IMR-90 (cell line): Measurements from ENCODE around the gene PHACTR3. TPM values are rescaled to one million over a fixed set of nuclear protein-coding genes. Genes with fewer than 3 reads are reported as not detected.

Experiments used
- ATAC-seq: fragments of 200-7000 bp; cut with Tn5 transposase; 2 replicates; pipeline ENCODE4 v1.9.1; 2020; ENCODE audit warnings: low read depth, mild to moderate bottlenecking, moderate library complexity
- BruUV-seq: library from RNA; stranded (reverse); fragments of 400-500 nt; replicated peaks from 2 replicates; lab custom pipeline; 2021; lab: Mats Ljungman, UMichigan
- CTCF ChIA-PET: fragments of 300-600 bp; formaldehyde crosslinking; extraction: SDS; loops from one replicate; lab custom pipeline; 2021; ENCODE audit warnings: antibody characterized with exemption; lab: Yijun Ruan, JAX
- POLR2A ChIA-PET: fragments of 300-600 bp; sonication (Branson Sonifier 250); formaldehyde crosslinking; loops from one replicate; lab custom pipeline; 2022; ENCODE audit warnings: antibody characterized with exemption; ENCODE audit not compliant: unreplicated experiment; lab: Charles Lee
- DNase-seq: peaks from one replicate; pipeline ENCODE4 v3.0.0; 2013
- H2AFZ ChIP-seq: replicated peaks from 2 replicates; pipeline ENCODE3; 2013; ENCODE audit warnings: low read length, mild to moderate bottlenecking; ENCODE audit not compliant: poor library complexity
- H2AK5ac ChIP-seq: 2 replicates; pipeline ENCODE4 v1.6.1; 2013; ENCODE audit warnings: low read depth, low read length, inconsistent platforms
- H2AK9ac ChIP-seq: replicated peaks from 2 replicates; pipeline ENCODE3; 2013; ENCODE audit warnings: mild to moderate bottlenecking, low read depth, low read length, moderate library complexity; ENCODE audit not compliant: poor library complexity
- H2BK120ac ChIP-seq: 2 replicates; pipeline ENCODE4 v1.6.1; 2013; ENCODE audit warnings: low read depth, low read length, inconsistent platforms
- H2BK15ac ChIP-seq: 3 replicates; pipeline ENCODE4 v1.6.1; 2013; ENCODE audit warnings: low read depth, low read length, inconsistent platforms
- H2BK20ac ChIP-seq: 2 replicates; pipeline ENCODE4 v1.6.1; 2013; ENCODE audit warnings: low read depth, mild to moderate bottlenecking, inconsistent platforms, low read length, moderate library complexity
- H2BK5ac ChIP-seq: 2 replicates; pipeline ENCODE4 v1.6.1; 2013; ENCODE audit warnings: mild to moderate bottlenecking, low read depth, low read length, inconsistent platforms; ENCODE audit not compliant: poor library complexity, severe bottlenecking
- H3K14ac ChIP-seq: replicated peaks from 2 replicates; pipeline ENCODE4 v1.6.1; 2013; ENCODE audit warnings: low read depth, low read length, inconsistent platforms
- H3K18ac ChIP-seq: 2 replicates; pipeline ENCODE4 v1.6.1; 2013; ENCODE audit warnings: low read depth, low read length, control low read depth
- H3K23ac ChIP-seq: 2 replicates; pipeline ENCODE4 v1.6.1; 2013; ENCODE audit warnings: low read depth, low read length, inconsistent platforms
- H3K27ac ChIP-seq: 2 replicates; pipeline ENCODE4 v1.5.1; 2013; ENCODE audit warnings: mild to moderate bottlenecking, control low read depth, low read length; ENCODE audit not compliant: insufficient read depth
- H3K27me3 ChIP-seq: 2 replicates; pipeline ENCODE4 v1.6.1; 2013; ENCODE audit warnings: low read length; ENCODE audit not compliant: control insufficient read depth, insufficient read depth
- H3K36me3 ChIP-seq: 2 replicates; pipeline ENCODE4 v1.6.1; 2013; ENCODE audit warnings: low read length, mixed read lengths; ENCODE audit not compliant: control insufficient read depth, insufficient read depth
- H3K4ac ChIP-seq: 2 replicates; pipeline ENCODE4 v1.6.1; 2013; ENCODE audit warnings: low read depth, low read length, inconsistent platforms
- H3K4me1 ChIP-seq: 2 replicates; pipeline ENCODE4 v1.6.1; 2013; ENCODE audit warnings: low read length, mixed read lengths; ENCODE audit not compliant: control insufficient read depth, insufficient read depth
- H3K4me2 ChIP-seq: 2 replicates; pipeline ENCODE4 v1.6.1; 2013; ENCODE audit warnings: low read depth, mild to moderate bottlenecking, control low read depth, low read length, moderate library complexity
- H3K4me3 ChIP-seq: 2 replicates; pipeline ENCODE4 v1.5.1; 2013; ENCODE audit warnings: low read depth, mild to moderate bottlenecking, control low read depth, low read length, moderate library complexity; ENCODE audit not compliant: insufficient read depth
- H3K56ac ChIP-seq: 2 replicates; pipeline ENCODE4 v1.6.1; 2013; ENCODE audit warnings: low read length, inconsistent platforms; ENCODE audit not compliant: insufficient read depth; ENCODE audit errors: extremely low read depth
- H3K79me1 ChIP-seq, 2 experiments: 2 replicates each; pipeline ENCODE4 v1.6.1; 2013; ENCODE audit warnings: low read length in 2 of 2, inconsistent platforms in 1 of 2, low read depth in 1 of 2
- H3K9ac ChIP-seq: 2 replicates; pipeline ENCODE4 v1.6.1; 2013; ENCODE audit warnings: low read depth, low read length, control low read depth
- H3K9me1 ChIP-seq: 2 replicates; pipeline ENCODE4 v1.6.1; 2013; ENCODE audit warnings: low read length, inconsistent platforms; ENCODE audit not compliant: insufficient read depth
- H3K9me3 ChIP-seq: 2 replicates; pipeline ENCODE4 v1.6.1; 2013; ENCODE audit warnings: low read length; ENCODE audit not compliant: control insufficient read depth, insufficient read depth
- H4K20me1 ChIP-seq: 2 replicates; pipeline ENCODE4 v1.6.1; 2013; ENCODE audit warnings: low read length, inconsistent platforms; ENCODE audit not compliant: insufficient read depth
- H4K5ac ChIP-seq: 2 replicates; pipeline ENCODE4 v1.6.1; 2013; ENCODE audit warnings: mild to moderate bottlenecking, low read depth, low read length, control low read depth
- H4K8ac ChIP-seq, 2 experiments: 2 replicates each; pipeline ENCODE4 v1.6.1; 2013; ENCODE audit warnings: low read depth in 2 of 2, low read length in 2 of 2, control low read depth in 1 of 2, inconsistent platforms in 1 of 2
- H4K91ac ChIP-seq: 2 replicates; pipeline ENCODE4 v1.6.1; 2013; ENCODE audit warnings: low read depth, low read length, inconsistent platforms; ENCODE audit not compliant: insufficient read depth
- BHLHE40 ChIP-seq: fragments of 150-350 bp; IDR thresholded peaks from 2 replicates; pipeline ENCODE4 v1.6.1; 2016; ENCODE audit warnings: mild to moderate bottlenecking, low read depth, low read length
- CEBPB ChIP-seq: IDR thresholded peaks from 2 replicates; pipeline ENCODE4 v1.6.1; 2012; ENCODE audit warnings: low read depth, low read length, improper control_type of control experiment
- CHD1 ChIP-seq: IDR thresholded peaks from 2 replicates; pipeline ENCODE4 v1.6.1; 2012; ENCODE audit warnings: low read depth, low read length, improper control_type of control experiment
- CTCF ChIP-seq: conservative IDR thresholded peaks from 2 replicates; pipeline ENCODE4 v1.5.1; 2012; ENCODE audit warnings: mild to moderate bottlenecking, low read depth, low read length, improper control_type of control experiment
- FOS ChIP-seq: fragments of 150-350 bp; IDR thresholded peaks from 2 replicates; pipeline ENCODE4 v1.6.1; 2016; ENCODE audit warnings: low read depth, low read length
- MAFK ChIP-seq: IDR thresholded peaks from 2 replicates; pipeline ENCODE4 v1.6.1; 2012; ENCODE audit warnings: low read depth, low read length, improper control_type of control experiment
- MAZ ChIP-seq: IDR thresholded peaks from 2 replicates; pipeline ENCODE4 v1.6.1; 2012; ENCODE audit warnings: low read depth, mild to moderate bottlenecking, low read length, improper control_type of control experiment, moderate library complexity, borderline replicate concordance
- MXI1 ChIP-seq: IDR thresholded peaks from 2 replicates; pipeline ENCODE4 v1.6.1; 2012; ENCODE audit warnings: low read depth, mild to moderate bottlenecking, low read length, moderate library complexity, borderline replicate concordance
- NFE2L2 ChIP-seq: fragments of 150-350 bp; IDR thresholded peaks from 2 replicates; pipeline ENCODE4 v1.6.1; 2016; ENCODE audit warnings: low read depth, mild to moderate bottlenecking, low read length
- POLR2A ChIP-seq: IDR thresholded peaks from 2 replicates; pipeline ENCODE4 v1.6.1; 2012; ENCODE audit warnings: mild to moderate bottlenecking, low read depth, low read length
- RAD21 ChIP-seq: IDR thresholded peaks from 2 replicates; pipeline ENCODE4 v1.6.1; 2012; ENCODE audit warnings: low read length, improper control_type of control experiment
- RCOR1 ChIP-seq: IDR thresholded peaks from 2 replicates; pipeline ENCODE4 v1.6.1; 2012; ENCODE audit warnings: mild to moderate bottlenecking, low read length, improper control_type of control experiment; ENCODE audit not compliant: insufficient replicate concordance
- RFX5 ChIP-seq: IDR thresholded peaks from 2 replicates; pipeline ENCODE4 v1.8.0; 2012; ENCODE audit warnings: low read depth, mild to moderate bottlenecking, low read length, moderate library complexity
- SMC3 ChIP-seq: fragments of 150-350 bp; IDR thresholded peaks from 2 replicates; pipeline ENCODE4 v1.6.1; 2016; ENCODE audit warnings: low read depth, mild to moderate bottlenecking, antibody characterized with exemption, low read length, moderate library complexity
- WGBS, 2 experiments: methylation state at CpG; one replicate each; pipeline versions ENCODE4 v1.1.5 to v1.1.7; 2013; ENCODE audit warnings: missing lambda C conversion rate in 2 of 2; ENCODE audit not compliant: insufficient read length in 1 of 2; ENCODE audit errors: extremely low coverage in 2 of 2; 5-methylcytosine and 5-hydroxymethylcytosine counted together
- dilution Hi-C: fragments of 300-500 bp; cut with HindIII; formaldehyde crosslinking; loops from one replicate; pipeline ENCODE4 v1.14.3; 2018; ENCODE audit warnings: low sequenced_read_pairs; ENCODE audit not compliant: unreplicated experiment
- in situ Hi-C: fragments of 300-500 bp; cut with MboI; formaldehyde crosslinking; loops from 3 replicates; pipeline ENCODE4 v1.14.3; 2019; ENCODE audit warnings: low sequenced_read_pairs, inconsistent platforms, mixed read lengths
- intact Hi-C: fragments of 100-400 bp; cut with micrococcal nuclease; formaldehyde crosslinking; loops from 2 replicates; pipeline ENCODE4 v1.10.0; 2022
- polyA plus RNA-seq, 3 experiments: library from polyadenylated mRNA; depleted of rRNA; stranded (reverse); fragments of >200 nt; gene quantifications; 2 replicates each; pipeline ENCODE4 v1.2.3, GENCODE V29; 2012; ENCODE audit warnings: low replicate concordance in 1 of 3
- total RNA-seq: library from RNA; depleted of rRNA; stranded (reverse); fragments of >200 nt; gene quantifications from 2 replicates; pipeline ENCODE4 v1.2.3, GENCODE V29; 2012
- TF ChIP-seq, protein P1 (sequence below): fragments of 150-350 bp; IDR thresholded peaks from 2 replicates; pipeline ENCODE4 v1.6.1; 2016; ENCODE audit warnings: low read depth, mild to moderate bottlenecking, low read length, moderate library complexity, borderline replicate concordance
- TF ChIP-seq, protein P2 (sequence below): fragments of 150-350 bp; IDR thresholded peaks from 2 replicates; pipeline ENCODE4 v1.6.1; 2017; ENCODE audit warnings: mild to moderate bottlenecking, antibody characterized with exemption, low read length, low read depth

Gene PHACTR3
- total and polyA plus RNA-seq, 2 of the 4 experiments (the other 2 are of a cell fraction), result not detected

DNA sequence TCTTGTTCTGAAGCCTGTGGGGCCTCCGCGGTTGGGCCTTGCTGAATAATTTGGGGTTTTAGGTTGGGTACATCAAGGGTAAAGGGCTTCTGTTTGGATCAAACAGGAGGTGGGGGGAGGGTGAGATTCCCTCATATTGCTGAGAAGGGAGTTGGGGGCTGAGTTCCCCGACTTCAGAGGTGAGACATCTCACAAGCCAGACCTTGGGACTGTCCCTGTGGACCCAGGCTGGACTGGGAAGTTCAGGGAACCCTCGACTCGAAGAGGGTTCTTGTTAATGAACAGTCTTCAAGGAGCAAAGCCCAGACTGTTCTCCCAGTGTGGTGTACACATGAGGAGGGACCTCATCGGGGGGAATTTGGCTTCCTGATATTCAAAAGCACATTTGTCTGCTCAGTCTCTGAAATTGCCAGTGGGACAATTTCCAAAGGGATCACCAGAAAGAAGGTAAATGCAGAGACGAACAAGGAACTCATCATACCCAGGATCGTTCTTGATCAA, 210.6 kb downstream of the PHACTR3 start:
- ATAC-seq (no peak), DNase-seq (no peak)
- Histone ChIP-seq H3K9ac (no peak overlapping the region), H4K20me1 (no peaks in the 10 kb centered on the region), H4K91ac (no peak overlapping the region), H3K9me1 (no peaks in the 10 kb centered on the region), H2BK5ac (no peak overlapping the region), H2AK9ac (no peak overlapping the region), H3K9me3 (peaks cover 5% of the 10 kb centered on the region; the same call in 1 of the 2 replicates), H2AK5ac (no peak overlapping the region), H3K27ac (no peak overlapping the region), H4K8ac (no peak overlapping the region), H3K4me3 (no peak overlapping the region), H3K23ac (no peak overlapping the region), H3K56ac (no peak overlapping the region), H3K18ac (no peak overlapping the region), H2BK20ac (no peak overlapping the region), H3K79me1 (no peaks in the 10 kb centered on the region), H3K36me3 (no peaks in the 10 kb centered on the region), H4K5ac (no peak overlapping the region), H2AFZ (no peak overlapping the region), H3K4me2 (no peak overlapping the region), H3K14ac (no peak overlapping the region), H3K27me3 (no peaks in the 10 kb centered on the region), H2BK15ac (no peak overlapping the region), H3K4me1 (no peaks in the 10 kb centered on the region), H3K4ac (no peak overlapping the region), H2BK120ac (no peak overlapping the region)
- dilution Hi-C loops, result no loop called here
- in situ Hi-C loops, result no loop called here
- TF ChIP-seq SMC3, result no peak
- no peak for TF ChIP-seq CHD1
- TF ChIP-seq MAFK, result no peak
- TF ChIP-seq, protein P1, sequence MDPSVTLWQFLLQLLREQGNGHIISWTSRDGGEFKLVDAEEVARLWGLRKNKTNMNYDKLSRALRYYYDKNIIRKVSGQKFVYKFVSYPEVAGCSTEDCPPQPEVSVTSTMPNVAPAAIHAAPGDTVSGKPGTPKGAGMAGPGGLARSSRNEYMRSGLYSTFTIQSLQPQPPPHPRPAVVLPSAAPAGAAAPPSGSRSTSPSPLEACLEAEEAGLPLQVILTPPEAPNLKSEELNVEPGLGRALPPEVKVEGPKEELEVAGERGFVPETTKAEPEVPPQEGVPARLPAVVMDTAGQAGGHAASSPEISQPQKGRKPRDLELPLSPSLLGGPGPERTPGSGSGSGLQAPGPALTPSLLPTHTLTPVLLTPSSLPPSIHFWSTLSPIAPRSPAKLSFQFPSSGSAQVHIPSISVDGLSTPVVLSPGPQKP, result no peak
- TF ChIP-seq, protein P2, sequence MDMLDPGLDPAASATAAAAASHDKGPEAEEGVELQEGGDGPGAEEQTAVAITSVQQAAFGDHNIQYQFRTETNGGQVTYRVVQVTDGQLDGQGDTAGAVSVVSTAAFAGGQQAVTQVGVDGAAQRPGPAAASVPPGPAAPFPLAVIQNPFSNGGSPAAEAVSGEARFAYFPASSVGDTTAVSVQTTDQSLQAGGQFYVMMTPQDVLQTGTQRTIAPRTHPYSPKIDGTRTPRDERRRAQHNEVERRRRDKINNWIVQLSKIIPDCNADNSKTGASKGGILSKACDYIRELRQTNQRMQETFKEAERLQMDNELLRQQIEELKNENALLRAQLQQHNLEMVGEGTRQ, result no peak
- TF ChIP-seq POLR2A, result no peak
- TF ChIP-seq MXI1, result no peak
- TF ChIP-seq BHLHE40, result no peak
- no peak for TF ChIP-seq RFX5
- no peak for TF ChIP-seq FOS
- TF ChIP-seq RCOR1, result no peak
- TF ChIP-seq RAD21, result no peak
- TF ChIP-seq MAZ, result no peak
- no peak for TF ChIP-seq CTCF
- TF ChIP-seq CEBPB, result no peak
- no peak for TF ChIP-seq NFE2L2
- no CpG with 5 or more reads among the region's 8 CpGs for WGBS, 2 experiments
- BruUV-seq, result no TSS peak
- CTCF ChIA-PET, result interaction anchor here (0.6 kb wide), 1 partner anchor 13 kb away, joined by 5 read pairs; no protein-coding TSS in a partner anchor
- intact Hi-C loops, result no loop called here
- POLR2A ChIA-PET, result no interaction called here
